Upper lobe of left lung (tissue), 6 donors: ENCODE results near the gene KCTD17. TPM values are rescaled to one million over a fixed set of nuclear protein-coding genes. Genes with fewer than 3 reads are reported as not detected.

ENCODE experiments used
- ATAC-seq, 2 donors: fragments of 200-7000 bp; cut with Tn5 transposase; one replicate each; pipeline ENCODE4 v1.9.1; 2022; ENCODE audit warnings: mild to moderate bottlenecking in 2 of 2, moderate library complexity in 2 of 2; ENCODE audit not compliant: low FRiP score in 2 of 2
- DNase-seq, 2 donors: peaks; one replicate each; pipeline ENCODE4 v3.0.0-alpha.2; 2019 to 2020
- H3K27ac ChIP-seq, 4 donors: fragments of 200-600 bp; sonication (generic); one replicate each; pipeline ENCODE4 v1.5.1; 2016 to 2019
- H3K27me3 ChIP-seq, 4 donors: fragments of 200-600 bp; sonication (generic); one replicate each; pipeline ENCODE4 v1.5.1; 2017 to 2019
- H3K36me3 ChIP-seq, 4 donors: fragments of 200-600 bp; sonication (generic); one replicate each; pipeline ENCODE4 v1.5.1; 2016 to 2019
- H3K4me1 ChIP-seq, 4 donors: fragments of 200-600 bp; sonication (generic); one replicate each; pipeline ENCODE4 v1.5.1; 2018 to 2019
- H3K4me3 ChIP-seq, 4 donors: fragments of 200-600 bp; sonication (generic); one replicate each; pipeline ENCODE4 v1.5.1; 2017 to 2019; ENCODE audit warnings: mild to moderate bottlenecking in 2 of 4, moderate library complexity in 1 of 4
- H3K9me3 ChIP-seq, 4 donors: fragments of 200-600 bp; sonication (generic); one replicate each; pipeline ENCODE4 v1.5.1; 2018 to 2019
- EP300 ChIP-seq, 4 donors: sonication (generic); formaldehyde crosslinking; IDR thresholded peaks; one replicate each; pipeline ENCODE4 v1.5.1; 2017; ENCODE audit warnings: antibody characterized with exemption in 4 of 4, control low read depth in 2 of 4
- POLR2A ChIP-seq, 4 donors: fragments of 450-650 bp; IDR thresholded peaks; one replicate each; pipeline ENCODE4 v1.5.1; 2016 to 2017; ENCODE audit warnings: antibody characterized with exemption in 4 of 4, mild to moderate bottlenecking in 2 of 4
- POLR2AphosphoS5 ChIP-seq, 2 donors: sonication (generic); formaldehyde crosslinking; IDR thresholded peaks; one replicate each; pipeline ENCODE4 v1.5.1; 2017; ENCODE audit warnings: antibody characterized with exemption in 2 of 2
- WGBS, 2 donors: methylation state at CpG; one replicate each; pipeline ENCODE4 v1.1.5; 2017 to 2018; 5-methylcytosine and 5-hydroxymethylcytosine counted together
- total RNA-seq, 6 donors: library from RNA; depleted of rRNA in 4 of 6; stranded (reverse); fragments of >200 nt in 4 of 6; gene quantifications; one replicate each; pipeline versions ENCODE4 v1.1.0 to v1.2.1, GENCODE V29; 2016 to 2021
- TF ChIP-seq, protein P1 (sequence below), 6 experiments: fragments of 450-650 bp in 4 of 6; fragments of 200-600 bp in 2 of 6; sonication (generic) in 2 of 6; IDR thresholded peaks; one replicate each; pipeline ENCODE4 v1.5.1; 2016 to 2019; ENCODE audit warnings: antibody characterized with exemption in 6 of 6
- donor health status: DM: no; HTN: no; CAD: no; lungs with moderate emphysema.
- donor health status: DM: no; HTN: yes; CAD: no; lungs with severe emphysema.

Gene KCTD17
- total RNA-seq, 6 donors from 2014 or later: 9.0 to 30.4 (median 23.2) TPM

DNA sequence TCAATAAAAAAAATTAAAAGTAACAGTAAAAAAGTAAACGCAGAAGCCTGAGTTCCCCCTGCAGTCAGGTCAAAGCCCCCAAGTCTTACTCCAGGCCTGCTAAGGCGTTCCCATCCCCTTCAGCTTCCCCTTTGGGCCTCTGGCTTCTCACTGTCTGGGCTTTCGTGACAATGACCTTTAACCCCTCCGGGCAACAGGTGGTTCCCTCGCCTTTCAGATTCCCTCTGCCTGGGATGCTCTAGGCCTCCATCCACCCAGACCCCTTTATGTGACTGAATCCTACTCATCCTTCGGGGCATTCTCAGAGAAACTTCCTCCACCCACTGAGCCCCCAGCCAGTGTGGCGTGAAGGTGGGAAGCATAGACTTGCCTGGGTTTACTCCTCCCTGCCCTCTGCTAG is 24.0 kb upstream of the KCTD17 start:
- H3K27ac ChIP-seq: no peak overlapping the region
- TF ChIP-seq POLR2A (IDR thresholded peaks at IDR 0.05): no peak
- no peak for TF ChIP-seq EP300 (IDR thresholded peaks at IDR 0.05)
- no peak for TF ChIP-seq POLR2AphosphoS5 (IDR thresholded peaks at IDR 0.05)
- no peak for DNase-seq
- no peak overlapping the region for H3K4me3 ChIP-seq
- H3K36me3 ChIP-seq: peaks cover 3 to 66% (median 39%) of the 10 kb centered on the region in 4 donors
- 93 to 97% methylated on average over 7 of the region's 7 CpGs for WGBS, 2 donors
- no peaks in the 10 kb centered on the region for H3K27me3 ChIP-seq
- H3K4me1 ChIP-seq: peaks cover 9 to 44% (median 22%) of the 10 kb centered on the region in 4 donors
- no peak for ATAC-seq
- no peaks in the 10 kb centered on the region for H3K9me3 ChIP-seq

DNA sequence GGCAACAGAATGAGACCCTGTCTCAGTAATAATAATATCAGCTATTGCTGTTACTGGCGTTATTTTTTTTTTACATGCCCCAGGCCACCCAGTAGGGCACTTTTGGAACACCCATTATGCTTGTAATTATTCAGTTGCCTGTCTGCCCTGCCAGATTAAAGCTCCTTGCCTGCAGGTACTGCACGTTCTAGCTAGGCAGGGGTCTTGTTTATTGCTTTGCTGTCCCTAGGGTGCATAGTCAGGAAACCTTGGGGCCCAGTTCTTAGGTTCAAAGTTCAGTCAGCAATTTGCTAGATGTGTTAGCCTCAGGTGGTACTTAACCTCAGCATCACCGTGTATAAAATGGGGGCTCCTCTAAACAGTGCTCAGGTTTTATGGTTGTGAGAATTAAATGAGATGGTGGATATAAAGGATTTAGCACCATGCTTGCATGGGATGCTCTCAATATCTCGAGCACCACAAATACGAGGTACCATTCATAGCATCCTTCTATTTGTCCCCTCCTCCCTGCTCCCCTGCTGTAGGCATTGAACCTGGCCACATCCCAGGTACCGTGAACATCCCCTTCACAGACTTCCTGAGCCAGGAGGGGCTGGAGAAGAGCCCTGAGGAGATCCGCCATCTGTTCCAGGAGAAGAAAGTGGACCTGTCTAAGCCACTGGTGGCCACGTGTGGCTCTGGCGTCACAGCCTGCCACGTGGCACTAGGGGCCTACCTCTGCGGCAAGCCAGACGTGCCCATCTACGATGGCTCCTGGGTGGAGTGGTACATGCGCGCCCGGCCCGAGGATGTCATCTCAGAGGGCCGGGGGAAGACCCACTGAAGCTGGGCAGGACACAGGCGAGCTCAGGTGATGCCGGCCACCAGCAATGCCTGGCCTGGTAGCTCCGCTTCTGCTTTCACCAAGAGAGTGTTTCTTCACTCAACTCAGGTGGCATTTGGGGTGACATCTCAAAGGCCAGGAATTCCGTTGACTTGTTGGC is 22.6 kb upstream of the KCTD17 start:
- Histone ChIP-seq H3K27me3 (no peaks in the 10 kb centered on the region), H3K36me3 (peaks cover 3 to 66% (median 39%) of the 10 kb centered on the region in 4 donors), H3K9me3 (no peaks in the 10 kb centered on the region), H3K27ac (no peak overlapping the region), H3K4me3 (no peak overlapping the region), H3K4me1 (peaks cover 1 to 44% (median 22%) of the 10 kb centered on the region in 4 donors)
- ATAC-seq: no peak
- WGBS, 2 donors: 92% methylated on average over 8 to 22 of the region's 22 CpGs
- peak in 1 of 2 donors; percentile 66 for DNase-seq
- TF ChIP-seq EP300 (IDR thresholded peaks at IDR 0.05) (no peak), POLR2AphosphoS5 (IDR thresholded peaks at IDR 0.05) (no peak)
- TF ChIP-seq, protein P1, sequence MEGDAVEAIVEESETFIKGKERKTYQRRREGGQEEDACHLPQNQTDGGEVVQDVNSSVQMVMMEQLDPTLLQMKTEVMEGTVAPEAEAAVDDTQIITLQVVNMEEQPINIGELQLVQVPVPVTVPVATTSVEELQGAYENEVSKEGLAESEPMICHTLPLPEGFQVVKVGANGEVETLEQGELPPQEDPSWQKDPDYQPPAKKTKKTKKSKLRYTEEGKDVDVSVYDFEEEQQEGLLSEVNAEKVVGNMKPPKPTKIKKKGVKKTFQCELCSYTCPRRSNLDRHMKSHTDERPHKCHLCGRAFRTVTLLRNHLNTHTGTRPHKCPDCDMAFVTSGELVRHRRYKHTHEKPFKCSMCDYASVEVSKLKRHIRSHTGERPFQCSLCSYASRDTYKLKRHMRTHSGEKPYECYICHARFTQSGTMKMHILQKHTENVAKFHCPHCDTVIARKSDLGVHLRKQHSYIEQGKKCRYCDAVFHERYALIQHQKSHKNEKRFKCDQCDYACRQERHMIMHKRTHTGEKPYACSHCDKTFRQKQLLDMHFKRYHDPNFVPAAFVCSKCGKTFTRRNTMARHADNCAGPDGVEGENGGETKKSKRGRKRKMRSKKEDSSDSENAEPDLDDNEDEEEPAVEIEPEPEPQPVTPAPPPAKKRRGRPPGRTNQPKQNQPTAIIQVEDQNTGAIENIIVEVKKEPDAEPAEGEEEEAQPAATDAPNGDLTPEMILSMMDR (IDR thresholded peaks at IDR 0.05): no peak

DNA sequence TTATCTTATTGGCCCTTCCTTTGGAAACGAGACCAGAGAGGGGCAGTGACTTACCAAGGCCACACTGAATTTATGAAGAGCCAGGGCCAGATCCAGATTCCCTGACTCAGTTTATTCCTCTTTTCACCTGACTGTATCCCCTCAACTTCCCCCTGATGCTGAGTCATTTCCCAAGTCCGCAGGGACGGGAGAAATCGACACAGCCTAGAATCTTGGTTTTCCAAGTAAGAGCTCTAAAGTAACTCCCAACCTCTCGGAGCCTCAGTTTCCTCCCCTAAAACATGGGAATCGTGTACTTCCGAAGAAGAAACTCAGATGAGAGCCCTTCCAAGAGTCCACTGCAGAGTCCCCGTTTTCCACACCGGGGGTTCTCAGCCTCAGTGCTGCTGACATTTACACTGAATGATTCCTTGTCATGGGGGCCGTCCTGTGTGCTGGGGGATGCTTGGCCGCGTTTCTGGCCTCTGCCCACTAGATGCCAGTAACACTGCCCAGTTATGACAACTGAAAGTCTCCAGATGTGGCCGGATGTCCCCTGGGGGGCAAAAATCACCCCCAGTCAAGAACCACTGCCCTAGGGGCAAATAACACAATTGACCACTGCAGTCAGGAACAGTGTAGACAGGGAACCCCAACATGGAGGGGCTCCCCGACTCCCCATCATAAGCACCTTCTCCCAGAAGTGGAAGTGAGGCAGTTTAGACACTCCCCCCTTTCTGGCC is 20.8 kb upstream of the KCTD17 start:
- no peak overlapping the region for H3K4me3 ChIP-seq
- peaks cover 0 to 31% (median 19%) of the 10 kb centered on the region in 4 donors for H3K4me1 ChIP-seq
- 75 to 78% methylated on average over 13 to 14 of the region's 14 CpGs for WGBS, 2 donors
- no peaks in the 10 kb centered on the region for H3K27me3 ChIP-seq
- DNase-seq (no peak), ATAC-seq (no peak)
- no peaks in the 10 kb centered on the region for H3K9me3 ChIP-seq
- peaks cover 3 to 50% (median 25%) of the 10 kb centered on the region in 4 donors for H3K36me3 ChIP-seq
- TF ChIP-seq, protein P1 (IDR thresholded peaks at IDR 0.05): no peak
- TF ChIP-seq POLR2A (IDR thresholded peaks at IDR 0.05) (peak in 1 of 4 donors; percentile 5), POLR2AphosphoS5 (IDR thresholded peaks at IDR 0.05) (no peak), EP300 (IDR thresholded peaks at IDR 0.05) (no peak)
- H3K27ac ChIP-seq: peak overlapping the region in 3 of 4 donors; percentile 22 to 81 (median 64)

DNA sequence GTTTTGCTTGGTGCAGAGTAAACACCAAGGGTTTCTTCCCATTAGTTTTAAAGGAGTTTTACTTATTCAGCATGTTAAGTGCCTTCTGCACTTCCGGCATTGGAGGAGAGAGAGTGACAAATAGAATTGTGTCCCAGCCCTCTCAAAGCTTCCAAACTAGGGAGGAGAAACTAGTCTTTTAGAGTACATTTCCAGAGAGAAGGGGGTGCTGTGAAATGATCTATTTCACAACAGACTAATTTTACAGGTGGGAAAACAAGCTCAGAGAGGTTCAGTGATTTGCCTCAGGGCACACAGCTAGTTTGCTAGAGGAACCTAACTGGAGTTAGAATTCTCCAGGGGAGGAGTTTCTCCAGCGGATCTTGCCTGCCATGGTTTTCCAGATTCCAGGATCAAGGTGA is 19.4 kb upstream of the KCTD17 start:
- peak in 1 of 2 donors; percentile 49 for DNase-seq
- Histone ChIP-seq H3K27ac (peak overlapping the region; percentile 30 to 81 (median 66)), H3K4me3 (peak overlapping the region in 1 of 4 donors; percentile 16), H3K9me3 (no peaks in the 10 kb centered on the region), H3K36me3 (peaks cover 2 to 36% (median 19%) of the 10 kb centered on the region in 4 donors), H3K4me1 (peaks cover 0 to 27% (median 21%) of the 10 kb centered on the region in 4 donors), H3K27me3 (no peaks in the 10 kb centered on the region)
- ATAC-seq: peak; percentile 16 to 58
- WGBS, 2 donors: 48 to 64% methylated on average over 2 of the region's 2 CpGs
- TF ChIP-seq POLR2A (IDR thresholded peaks at IDR 0.05): peak in 1 of 4 donors; percentile 23
- TF ChIP-seq EP300 (IDR thresholded peaks at IDR 0.05): no peak

DNA sequence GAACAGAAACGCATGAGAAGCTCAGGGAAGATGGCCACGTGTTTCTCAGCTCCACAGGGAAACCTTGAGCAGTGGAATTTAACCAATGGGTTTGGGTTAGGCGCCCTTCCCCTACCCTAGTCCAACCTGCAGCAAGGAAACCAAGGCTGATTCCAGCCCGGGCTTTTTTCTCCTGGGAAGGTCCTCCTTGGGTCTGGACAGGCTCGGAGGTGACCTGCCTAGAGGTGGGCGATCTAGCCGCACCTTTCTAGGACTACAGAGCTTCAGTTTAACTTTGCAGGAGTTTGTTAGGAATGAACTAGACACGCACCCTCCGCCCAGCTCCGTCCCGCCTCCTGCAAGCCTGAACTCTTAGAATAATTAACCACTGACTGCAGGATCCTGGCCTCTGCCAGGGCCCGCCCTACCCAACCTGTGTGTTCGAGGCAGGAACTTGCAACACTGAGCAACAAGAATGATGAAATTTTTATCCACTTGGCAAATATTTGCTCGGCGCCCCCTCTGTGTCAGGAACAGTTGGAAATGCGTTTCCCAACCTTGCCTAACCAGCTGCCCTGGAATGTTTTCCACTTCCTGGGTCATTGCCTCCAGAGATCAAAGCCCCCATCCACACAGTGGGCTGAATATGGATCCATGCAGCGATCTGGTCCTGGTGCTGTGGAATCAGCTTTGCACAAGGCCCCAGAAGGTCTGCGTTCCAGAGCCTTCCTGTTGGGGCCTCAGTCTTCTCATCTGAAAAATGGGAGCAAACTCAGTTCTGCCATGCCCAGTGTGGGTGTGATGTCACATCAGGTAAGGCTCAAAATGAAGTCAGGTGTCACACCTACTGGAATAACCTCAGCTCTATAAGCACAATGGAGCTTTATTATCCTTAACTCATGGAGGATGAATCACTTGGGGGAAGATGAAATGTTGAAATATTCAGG is 18.7 kb upstream of the KCTD17 start:
- peak; percentile 78 to 93 for ATAC-seq
- Histone ChIP-seq H3K4me3 (peak overlapping the region in 1 of 4 donors; percentile 16), H3K36me3 (peaks cover 0 to 29% (median 13%) of the 10 kb centered on the region in 4 donors), H3K9me3 (no peaks in the 10 kb centered on the region), H3K27ac (peak overlapping the region; percentile 30 to 81 (median 66)), H3K4me1 (peaks cover 0 to 33% (median 26%) of the 10 kb centered on the region in 4 donors), H3K27me3 (no peaks in the 10 kb centered on the region)
- WGBS, 2 donors: 42 to 51% methylated on average over 14 to 18 of the region's 18 CpGs
- peak; percentile 37 to 90 for DNase-seq
- peak; percentile 45 to 52 for TF ChIP-seq POLR2AphosphoS5 (IDR thresholded peaks at IDR 0.05)
- TF ChIP-seq POLR2A (IDR thresholded peaks at IDR 0.05): peak in 1 of 4 donors; percentile 30
- TF ChIP-seq, protein P1 (IDR thresholded peaks at IDR 0.05): no peak
- TF ChIP-seq EP300 (IDR thresholded peaks at IDR 0.05): peak in 1 of 4 donors; percentile 9
